Body of pancreas (tissue), 4 donors: Measurements from ENCODE around the gene DNAJC18. TPM values are rescaled to one million over a fixed set of nuclear protein-coding genes. Genes with fewer than 3 reads are reported as not detected.

Experiments
- ATAC-seq: fragments of 150-250 bp; one replicate; pipeline ENCODE4 v1.9.1; 2016
- DNase-seq, 4 donors: peaks; one replicate each; pipeline ENCODE4 v3.0.0-alpha.2; 2019
- H3K27ac ChIP-seq, 4 donors: fragments of 200-600 bp; sonication (generic); 1 replicate in 3 of 4; 2 replicates in 1 of 4; pipeline versions ENCODE4 v1.5.1 to v1.6.1; 2016 to 2019; ENCODE audit warnings: mild to moderate bottlenecking in 1 of 4, mixed read lengths in 1 of 4, moderate library complexity in 1 of 4
- H3K27me3 ChIP-seq, 2 donors: fragments of 200-600 bp; sonication (generic); one replicate each; pipeline ENCODE4 v1.6.0; 2016; ENCODE audit warnings: mild to moderate bottlenecking in 1 of 2
- H3K36me3 ChIP-seq, 2 donors: fragments of 200-600 bp; sonication (generic); replicated peaks in 1 of 2; 2 replicates each; pipeline ENCODE4 v1.5.1; 2016; ENCODE audit warnings: low read depth in 2 of 2; ENCODE audit not compliant: insufficient read depth in 1 of 2
- H3K4me1 ChIP-seq: fragments of 200-600 bp; sonication (generic); one replicate; pipeline ENCODE4 v1.6.0; 2016
- H3K4me3 ChIP-seq, 2 donors: fragments of 200-600 bp; sonication (generic); 1 replicate in 1 of 2; 2 replicates in 1 of 2; pipeline ENCODE4 v1.5.1; 2016 to 2019
- H3K9me3 ChIP-seq, 3 donors: fragments of 200-600 bp; sonication (generic); 1 replicate in 2 of 3; 2 replicates in 1 of 3; pipeline ENCODE4 v1.5.1; 2016
- POLR2A ChIP-seq, 3 donors: fragments of 450-650 bp; IDR thresholded peaks; one replicate each; pipeline ENCODE4 v1.6.1; 2016; ENCODE audit warnings: antibody characterized with exemption in 3 of 3, mild to moderate bottlenecking in 2 of 3
- WGBS, 2 donors: methylation state at CpG; one replicate each; pipeline ENCODE4 v1.1.5; 2017; 5-methylcytosine and 5-hydroxymethylcytosine counted together
- intact Hi-C: fragments of 100-400 bp; cut with DNase I; formaldehyde crosslinking; loops from one replicate; pipeline ENCODE4 v1.15.1; 2023
- total RNA-seq, 2 donors: library from RNA; depleted of rRNA; stranded (reverse); fragments of >200 nt; gene quantifications; one replicate each; pipeline ENCODE4 v1.1.0, GENCODE V29; 2016
- TF ChIP-seq, protein P1 (sequence below), 7 experiments: fragments of 450-650 bp in 4 of 7; fragments of 200-600 bp in 3 of 7; sonication (generic) in 3 of 7; IDR thresholded peaks; one replicate each; pipeline ENCODE4 v1.5.1; 2016 to 2019; ENCODE audit warnings: antibody characterized with exemption in 7 of 7

DNAJC18 gene
- total RNA-seq, 2 donors from 2014 or later, result 1.6 to 3.0 TPM

DNA sequence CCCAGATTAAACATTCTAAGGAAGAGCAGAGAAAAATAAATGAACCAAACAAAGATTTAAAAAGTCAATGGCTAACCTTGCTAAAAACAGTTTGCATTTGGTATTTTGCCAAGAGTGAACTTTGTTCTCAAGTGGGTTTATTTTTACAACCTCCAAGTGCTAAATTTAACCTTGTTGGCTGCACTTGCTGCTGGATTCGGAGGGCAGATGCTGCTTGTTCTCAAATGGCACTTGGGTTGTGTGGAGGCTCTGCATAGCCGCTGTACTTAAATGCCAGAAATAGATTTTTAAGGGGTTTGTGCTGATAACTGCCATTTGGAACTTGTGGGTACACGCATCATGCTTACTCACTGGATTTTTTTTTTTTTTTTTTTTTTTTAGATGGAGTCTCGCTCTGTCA, 22.1 kb downstream of the DNAJC18 start:
- Histone ChIP-seq H3K9me3 (no peaks in the 10 kb centered on the region), H3K4me1 (peaks cover 11% of the 10 kb centered on the region), H3K27ac (no peak overlapping the region), H3K36me3 (no peaks in the 10 kb centered on the region), H3K4me3 (no peak overlapping the region), H3K27me3 (no peaks in the 10 kb centered on the region)
- TF ChIP-seq, protein P1, sequence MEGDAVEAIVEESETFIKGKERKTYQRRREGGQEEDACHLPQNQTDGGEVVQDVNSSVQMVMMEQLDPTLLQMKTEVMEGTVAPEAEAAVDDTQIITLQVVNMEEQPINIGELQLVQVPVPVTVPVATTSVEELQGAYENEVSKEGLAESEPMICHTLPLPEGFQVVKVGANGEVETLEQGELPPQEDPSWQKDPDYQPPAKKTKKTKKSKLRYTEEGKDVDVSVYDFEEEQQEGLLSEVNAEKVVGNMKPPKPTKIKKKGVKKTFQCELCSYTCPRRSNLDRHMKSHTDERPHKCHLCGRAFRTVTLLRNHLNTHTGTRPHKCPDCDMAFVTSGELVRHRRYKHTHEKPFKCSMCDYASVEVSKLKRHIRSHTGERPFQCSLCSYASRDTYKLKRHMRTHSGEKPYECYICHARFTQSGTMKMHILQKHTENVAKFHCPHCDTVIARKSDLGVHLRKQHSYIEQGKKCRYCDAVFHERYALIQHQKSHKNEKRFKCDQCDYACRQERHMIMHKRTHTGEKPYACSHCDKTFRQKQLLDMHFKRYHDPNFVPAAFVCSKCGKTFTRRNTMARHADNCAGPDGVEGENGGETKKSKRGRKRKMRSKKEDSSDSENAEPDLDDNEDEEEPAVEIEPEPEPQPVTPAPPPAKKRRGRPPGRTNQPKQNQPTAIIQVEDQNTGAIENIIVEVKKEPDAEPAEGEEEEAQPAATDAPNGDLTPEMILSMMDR (IDR thresholded peaks at IDR 0.05), result no peak
- no peak for TF ChIP-seq POLR2A (IDR thresholded peaks at IDR 0.05)
- WGBS, 2 donors, result 55 to 60% methylated on average over 4 of the region's 4 CpGs
- DNase-seq (no peak), ATAC-seq (no peak)
- intact Hi-C loops, result no loop called here

DNA sequence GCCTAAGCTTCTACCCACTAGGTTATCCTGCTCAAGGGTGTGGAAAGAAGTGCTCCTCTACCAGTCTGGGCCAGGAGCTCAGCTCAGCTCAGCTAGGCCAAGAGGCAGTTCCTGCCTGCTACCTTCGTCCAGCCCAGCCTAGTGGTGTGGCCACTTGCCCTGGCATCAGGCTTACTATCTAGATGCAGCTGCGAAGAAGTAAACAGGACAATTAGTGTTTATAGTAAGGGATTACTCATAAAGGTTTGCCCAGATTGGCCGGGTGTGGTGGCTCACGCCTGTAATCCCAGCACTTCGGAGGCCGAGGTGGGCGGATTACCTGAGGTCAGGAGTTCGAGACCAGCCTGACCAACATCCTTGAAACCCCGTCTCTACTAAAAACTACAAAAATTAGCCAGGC, 22.7 kb downstream of the DNAJC18 start:
- Histone ChIP-seq H3K9me3 (no peaks in the 10 kb centered on the region), H3K27ac (peak overlapping the region in 1 of 4 donors; percentile 46), H3K36me3 (no peaks in the 10 kb centered on the region), H3K27me3 (no peaks in the 10 kb centered on the region), H3K4me3 (no peak overlapping the region), H3K4me1 (peaks cover 11% of the 10 kb centered on the region)
- no peak for TF ChIP-seq POLR2A (IDR thresholded peaks at IDR 0.05)
- TF ChIP-seq, protein P1 (IDR thresholded peaks at IDR 0.05), result no peak
- WGBS, 2 donors, result 84 to 90% methylated on average over 9 of the region's 9 CpGs
- DNase-seq (no peak), ATAC-seq (no peak)
- intact Hi-C loops, result no loop called here

DNA sequence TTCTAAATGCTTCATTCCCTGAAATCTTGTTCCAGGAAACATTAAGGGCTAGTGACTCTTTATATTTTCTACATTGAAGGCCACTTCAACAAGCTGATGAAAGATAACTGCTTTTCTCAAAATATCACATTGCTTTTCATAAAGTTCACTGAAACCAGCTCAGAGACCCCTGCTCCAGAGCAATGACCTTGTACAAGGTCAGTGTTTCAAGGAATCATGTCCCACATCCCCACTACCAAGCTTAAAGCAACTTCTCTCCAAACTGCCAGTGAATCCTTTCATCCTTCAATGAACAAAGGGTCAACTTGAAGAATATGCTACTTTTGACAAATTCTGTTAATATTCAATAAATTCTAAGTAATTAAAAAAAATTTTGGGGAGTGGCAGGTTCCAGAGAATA, 23.5 kb downstream of the DNAJC18 start:
- DNase-seq, result no peak
- no peaks in the 10 kb centered on the region for H3K36me3 ChIP-seq
- no peak for ATAC-seq
- no peaks in the 10 kb centered on the region for H3K9me3 ChIP-seq
- TF ChIP-seq, protein P1 (IDR thresholded peaks at IDR 0.05), result no peak
- no peak for TF ChIP-seq POLR2A (IDR thresholded peaks at IDR 0.05)
- peaks cover 11% of the 10 kb centered on the region for H3K4me1 ChIP-seq
- H3K4me3 ChIP-seq, result no peak overlapping the region
- intact Hi-C loops, result no loop called here
- peak overlapping the region in 2 of 4 donors; percentile 46 to 47 for H3K27ac ChIP-seq
- H3K27me3 ChIP-seq, result no peaks in the 10 kb centered on the region

DNA sequence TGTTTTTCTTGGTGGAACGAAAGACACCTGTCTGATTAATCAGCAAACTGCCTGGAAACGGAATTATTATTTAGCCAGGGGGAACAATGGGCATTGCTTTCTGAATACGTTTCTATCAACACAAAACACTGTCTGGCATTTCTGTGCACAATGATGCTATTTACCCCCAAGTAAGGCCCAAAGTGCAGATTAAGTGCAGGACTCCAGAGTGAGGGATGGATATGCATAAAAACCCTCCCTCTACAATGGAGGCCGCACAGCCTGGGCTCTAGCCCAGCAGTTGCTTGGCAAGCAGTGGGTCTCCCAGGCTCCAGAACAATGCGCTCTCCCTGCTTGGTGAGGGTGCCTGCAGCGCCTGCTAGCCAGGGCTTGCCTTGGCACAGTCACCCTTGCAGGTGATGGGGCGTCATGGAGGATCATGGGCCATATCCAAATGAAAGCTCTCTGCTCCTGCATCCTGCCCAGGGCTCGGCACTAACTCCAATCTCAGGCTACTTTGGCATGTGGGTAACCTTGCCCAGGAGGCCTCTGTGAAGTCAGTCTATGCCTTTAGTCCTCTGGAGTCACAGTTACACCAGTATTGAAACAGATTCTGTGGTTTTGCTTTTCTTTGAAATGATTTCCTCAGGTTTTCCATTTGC, 24.0 kb downstream of the DNAJC18 start:
- DNase-seq, result peak in 1 of 4 donors; percentile 35
- H3K4me1 ChIP-seq, result peaks cover 11% of the 10 kb centered on the region

More for the DNA sequence above, 24.0 kb downstream of the DNAJC18 start:
- Histone ChIP-seq H3K27ac (peak overlapping the region in 2 of 4 donors; percentile 46 to 47), H3K27me3 (no peaks in the 10 kb centered on the region), H3K9me3 (no peaks in the 10 kb centered on the region), H3K36me3 (no peaks in the 10 kb centered on the region), H3K4me3 (no peak overlapping the region)
- intact Hi-C loops, result no loop called here
- TF ChIP-seq, protein P1 (IDR thresholded peaks at IDR 0.05), result no peak
- TF ChIP-seq POLR2A (IDR thresholded peaks at IDR 0.05), result peak in 1 of 3 donors; percentile 12
- WGBS, 2 donors, result 50 to 63% methylated on average over 5 to 8 of the region's 8 CpGs
- peak; percentile 62 for ATAC-seq
